SK-N-SH (cell line): ENCODE results near the gene ZNF608. TPM values are rescaled to one million over a fixed set of nuclear protein-coding genes. Genes with fewer than 3 reads are reported as not detected.
A peak's percentile ranks its signal among the peaks of the same experiment; 100 is the strongest.

Source experiments
- CTCF ChIA-PET: fragments of 300-600, 350-600 bp; formaldehyde crosslinking; extraction: SDS; loops from one replicate; lab custom pipeline; 2021; lab: Yijun Ruan, JAX
- POLR2A ChIA-PET: fragments of 350-600 bp; sonication (Branson Sonifier 250); formaldehyde crosslinking; extraction: SDS; loops from one replicate; lab custom pipeline; 2020; ENCODE audit warnings: antibody characterized with exemption, inconsistent platforms; lab: Yijun Ruan, JAX
- DNase-seq: peaks from one replicate; pipeline ENCODE4 v3.0.0; 2012
- H2AFZ ChIP-seq: fragments of 200-600 bp; sonication (generic); 2 replicates; pipeline ENCODE4 v1.8.1; 2016; ENCODE audit warnings: antibody characterized with exemption, mild to moderate bottlenecking, low read depth
- H3F3A ChIP-seq: fragments of 200-600 bp; sonication (generic); replicated peaks from 2 replicates; pipeline ENCODE3; 2016; ENCODE audit warnings: antibody characterized with exemption, mild to moderate bottlenecking; ENCODE audit not compliant: insufficient read depth
- H3K27ac ChIP-seq, 2 experiments: fragments of 200-500 bp in 1 of 2; fragments of 200-600 bp in 1 of 2; sonication (Bioruptor generic) in 1 of 2; sonication (generic), shearing (Covaris generic) in 1 of 2; 2 replicates each; pipeline versions ENCODE4 v1.5.1 to v1.6.1; 2014 to 2016; ENCODE audit warnings: low read depth in 2 of 2, inconsistent platforms in 1 of 2, low read length in 1 of 2, mild to moderate bottlenecking in 1 of 2, mixed read lengths in 1 of 2
- H3K27me3 ChIP-seq: fragments of 200-600 bp; sonication (generic), shearing (Covaris generic); 2 replicates; pipeline ENCODE4 v1.6.1; 2016; ENCODE audit warnings: mixed run types; ENCODE audit not compliant: insufficient read depth
- H3K36me3 ChIP-seq, 2 experiments: fragments of 200-500 bp in 1 of 2; fragments of 200-600 bp in 1 of 2; sonication (Bioruptor generic) in 1 of 2; sonication (generic) in 1 of 2; replicated peaks in 1 of 2; 2 replicates each; pipeline versions ENCODE3 to v1.5.1; 2014 to 2016; ENCODE audit warnings: low read length in 1 of 2, mild to moderate bottlenecking in 1 of 2; ENCODE audit not compliant: insufficient read depth in 2 of 2, control insufficient read depth in 1 of 2
- H3K4me1 ChIP-seq, 2 experiments: fragments of 200-500 bp in 1 of 2; fragments of 200-600 bp in 1 of 2; sonication (Bioruptor generic) in 1 of 2; sonication (generic), shearing (Covaris generic) in 1 of 2; 2 replicates each; pipeline versions ENCODE4 v1.5.1 to v1.6.1; 2014 to 2016; ENCODE audit warnings: low read depth in 1 of 2, low read length in 1 of 2, mixed run types in 1 of 2; ENCODE audit not compliant: insufficient read depth in 2 of 2, control insufficient read depth in 1 of 2
- H3K4me2 ChIP-seq: fragments of 200-600 bp; sonication (generic), shearing (Covaris generic); 2 replicates; pipeline ENCODE4 v1.6.1; 2017; ENCODE audit warnings: mixed run types
- H3K4me3 ChIP-seq, 2 experiments: fragments of 200-500 bp in 1 of 2; fragments of 200-600 bp in 1 of 2; sonication (Bioruptor generic) in 1 of 2; sonication (generic), shearing (Covaris generic) in 1 of 2; 2 replicates each; pipeline versions ENCODE4 v1.5.1 to v1.8.1; 2014 to 2016; ENCODE audit warnings: low read depth in 2 of 2, inconsistent platforms in 1 of 2, low read length in 1 of 2, mild to moderate bottlenecking in 1 of 2, mixed read lengths in 1 of 2, moderate library complexity in 1 of 2
- H3K79me2 ChIP-seq: fragments of 200-600 bp; sonication (generic); 2 replicates; pipeline ENCODE4 v1.8.1; 2017; ENCODE audit warnings: mild to moderate bottlenecking; ENCODE audit not compliant: insufficient read depth
- H3K9ac ChIP-seq: fragments of 200-600 bp; sonication (generic); 2 replicates; pipeline ENCODE4 v1.6.1; 2017; ENCODE audit warnings: mixed run types
- H3K9me2 ChIP-seq: fragments of 200-600 bp; sonication (generic); 2 replicates; pipeline ENCODE4 v1.6.1; 2017; ENCODE audit warnings: mixed run types
- H3K9me3 ChIP-seq: fragments of 200-600 bp; sonication (generic); 2 replicates; pipeline ENCODE4 v1.6.1; 2017; ENCODE audit warnings: mixed run types, mild to moderate bottlenecking, moderate library complexity
- H4K20me1 ChIP-seq: fragments of 200-600 bp; sonication (generic); 2 replicates; pipeline ENCODE4 v1.6.1; 2017; ENCODE audit warnings: mild to moderate bottlenecking, mixed run types; ENCODE audit not compliant: insufficient read depth
- CHD2 ChIP-seq: fragments of 150-350 bp; IDR thresholded peaks from 2 replicates; pipeline ENCODE4 v1.6.1; 2018; ENCODE audit warnings: low read length; ENCODE audit not compliant: partially characterized antibody
- EP300 ChIP-seq, 2 experiments: IDR thresholded peaks; 2 replicates each; pipeline versions ENCODE4 v1.4.0 to v1.6.1; 2012; ENCODE audit warnings: borderline replicate concordance in 1 of 2, low read depth in 1 of 2, low read length in 1 of 2
- EZH2phosphoT487 ChIP-seq: fragments of 200-600 bp; sonication (generic); IDR thresholded peaks from 2 replicates; pipeline ENCODE4 v1.6.1; 2017; ENCODE audit warnings: low read depth, mixed run types, mild to moderate bottlenecking, antibody characterized with exemption, moderate library complexity, borderline replicate concordance
- FOSL2 ChIP-seq: IDR thresholded peaks from 2 replicates; pipeline ENCODE4 v1.4.0; 2012; ENCODE audit warnings: low read depth, mild to moderate bottlenecking, moderate library complexity, borderline replicate concordance
- IRF3 ChIP-seq: fragments of 150-350 bp; IDR thresholded peaks from 2 replicates; pipeline ENCODE4 v1.6.1; 2016; ENCODE audit warnings: mild to moderate bottlenecking, low read depth, low read length
- JUND ChIP-seq: IDR thresholded peaks from 2 replicates; pipeline ENCODE4 v1.4.0; 2012
- MEF2A ChIP-seq: IDR thresholded peaks from 2 replicates; pipeline ENCODE4 v1.4.0; 2012; ENCODE audit warnings: low read depth, borderline replicate concordance
- MXI1 ChIP-seq: IDR thresholded peaks from 2 replicates; pipeline ENCODE4 v1.6.1; 2012; ENCODE audit warnings: mild to moderate bottlenecking, low read depth, low read length, improper control_type of control experiment
- NFIC ChIP-seq: IDR thresholded peaks from 2 replicates; pipeline ENCODE4 v1.4.0; 2012; ENCODE audit warnings: borderline replicate concordance
- RCOR1 ChIP-seq: fragments of 150-350 bp; IDR thresholded peaks from 2 replicates; pipeline ENCODE4 v1.6.1; 2017; ENCODE audit warnings: antibody characterized with exemption, low read length
- REST ChIP-seq: IDR thresholded peaks from 2 replicates; pipeline ENCODE4 v1.6.1; 2012; ENCODE audit warnings: mild to moderate bottlenecking, low read depth, low read length, moderate library complexity
- RFX5 ChIP-seq: IDR thresholded peaks from 2 replicates; pipeline ENCODE4 v1.6.1; 2012; ENCODE audit warnings: mild to moderate bottlenecking, improper control_type of control experiment, low read length
- SIN3A ChIP-seq: IDR thresholded peaks from 2 replicates; pipeline ENCODE4 v1.6.1; 2012; ENCODE audit warnings: low read depth, mild to moderate bottlenecking, low read length, moderate library complexity, borderline replicate concordance
- SMC3 ChIP-seq: IDR thresholded peaks from 2 replicates; pipeline ENCODE4 v1.6.1; 2012; ENCODE audit warnings: low read depth, low read length, improper control_type of control experiment
- TCF12 ChIP-seq: IDR thresholded peaks from 2 replicates; pipeline ENCODE4 v1.4.0; 2012
- USF2 ChIP-seq: fragments of 150-350 bp; IDR thresholded peaks from 2 replicates; pipeline ENCODE4 v1.6.1; 2017; ENCODE audit warnings: antibody characterized with exemption, low read length, low read depth, borderline replicate concordance
- YY1 ChIP-seq: IDR thresholded peaks from 2 replicates; pipeline ENCODE4 v1.4.0; 2012; ENCODE audit warnings: low read depth, mild to moderate bottlenecking
- WGBS: methylation state at CpG from one replicate; pipeline ENCODE4 v1.1.6; 2017; ENCODE audit warnings: low lambda C conversion rate; 5-methylcytosine and 5-hydroxymethylcytosine counted together
- polyA plus RNA-seq, 3 experiments: library from polyadenylated mRNA; depleted of rRNA; stranded (reverse); fragments of >200 nt; gene quantifications; 2 replicates each; pipeline ENCODE4 v1.2.3, GENCODE V29; 2012

Gene ZNF608
- polyA plus RNA-seq, 1 of the 3 experiments (the other 2 are of a cell fraction): 4.9 TPM

- no peak for TF ChIP-seq IRF3
- no peak for TF ChIP-seq MXI1
- no peak for TF ChIP-seq RCOR1
- TF ChIP-seq CHD2: no peak
- TF ChIP-seq USF2: no peak
- TF ChIP-seq FOSL2: no peak
- TF ChIP-seq RFX5: no peak
Observed at GRCh38 chr5:124743602-124744169, 2.8 kb downstream of the ZNF608 start (continued).

GRCh38 chr5:124742983-124743601 is 3.3 kb downstream of the ZNF608 start:
- Histone ChIP-seq H3K36me3 (peaks cover 0 to 9% of the 10 kb centered on the region in 2 experiments), H3K9me3 (0 out of 2 replicates have a peak, but pooled peaks cover 5% of the 10 kb centered on the region), H2AFZ (no peak overlapping the region), H3F3A (peaks cover 22% of the 10 kb centered on the region), H3K79me2 (peaks cover 6% of the 10 kb centered on the region; the same call in 1 of the 2 replicates), H3K27ac (peak overlapping the region; percentile 35 to 97), H3K27me3 (no peaks in the 10 kb centered on the region), H3K4me3 (peak overlapping the region; percentile 67 to 92), H3K9me2 (no peaks in the 10 kb centered on the region), H3K4me1 (peaks cover 5 to 50% of the 10 kb centered on the region in 2 experiments; a peak in 3 of 4 replicates), H4K20me1 (no peaks in the 10 kb centered on the region), H3K9ac (peak overlapping the region; percentile 84; the same call in 1 of the 2 replicates), H3K4me2 (peak overlapping the region; percentile 93)
- ChIA-PET POLR2A (interaction anchor here (0.6 to 1.1 kb wide), 2 partner anchors 616 to 668 kb away, joined by 4 read pairs; no protein-coding TSS in a partner anchor), CTCF (interaction anchor here (0.7 kb wide), 1 partner anchor 116 kb away, joined by 3 read pairs; no protein-coding TSS in a partner anchor)
- 21% methylated on average over 8 of the region's 8 CpGs for WGBS
- DNase-seq: no peak
- no peak for TF ChIP-seq YY1
- TF ChIP-seq NFIC: peak; percentile 60; the same call in 1 of the 2 replicates
- TF ChIP-seq FOSL2: peak; percentile 79; the same call in 1 of the 2 replicates
- TF ChIP-seq SIN3A: 0 out of 2 replicates have a peak, but pooled peaks have one; percentile 20
- 0 out of 2 replicates have a peak, but pooled peaks have one; percentile 28 for TF ChIP-seq MXI1
- peak; percentile 86 for TF ChIP-seq JUND
- TF ChIP-seq IRF3: no peak
- TF ChIP-seq MEF2A: 0 out of 2 replicates have a peak, but pooled peaks have one; percentile 5
- TF ChIP-seq REST: 0 out of 2 replicates have a peak, but pooled peaks have one; percentile 33
- TF ChIP-seq EP300 (IDR thresholded peaks at IDR 0.05; ENCODE audit: borderline replicate concordance in 1 of 2, low read depth in 1 of 2, low read length in 1 of 2): no peak; a peak in 1 of 4 replicates
- TF ChIP-seq RFX5: no peak
- no peak for TF ChIP-seq SMC3
- TF ChIP-seq EZH2phosphoT487: no peak
- TF ChIP-seq TCF12: peak; percentile 75
